Kidney epithelial cell (primary cell): Measurements from ENCODE around the gene CGB7. TPM values are rescaled to one million over a fixed set of nuclear protein-coding genes. Genes with fewer than 3 reads are reported as not detected.
A peak's percentile ranks its signal among the peaks of the same experiment; 100 is the strongest.

Experiments used
- DNase-seq: peaks from one replicate; pipeline ENCODE4 v3.0.0-alpha.2; 2010; ENCODE audit warnings: low read depth
- H3K27me3 ChIP-seq: 2 replicates; pipeline ENCODE4 v1.6.0; 2011; ENCODE audit warnings: low read length; ENCODE audit not compliant: control insufficient read depth, insufficient read depth
- H3K36me3 ChIP-seq: 2 replicates; pipeline ENCODE4 v1.5.1; 2011; ENCODE audit warnings: low read length; ENCODE audit not compliant: control insufficient read depth, insufficient read depth
- H3K4me3 ChIP-seq: 2 replicates; pipeline ENCODE4 v1.5.1; 2011; ENCODE audit warnings: low read depth, mild to moderate bottlenecking, control low read depth, low read length
- total RNA-seq: library from RNA; depleted of rRNA; stranded (reverse); fragments of >200 nt; gene quantifications from 2 replicates; pipeline ENCODE4 v1.2.3, GENCODE V29; 2015
- TF ChIP-seq, protein P1 (sequence below): IDR thresholded peaks from 2 replicates; pipeline ENCODE4 v1.5.1; 2011; ENCODE audit warnings: mild to moderate bottlenecking, moderate library complexity, low read length, control low read depth, inconsistent platforms; ENCODE audit not compliant: insufficient read depth, poor library complexity, severe bottlenecking

The CGB7 gene
- total RNA-seq, 1 donor from 2014 or later, result 5.5 TPM

DNA sequence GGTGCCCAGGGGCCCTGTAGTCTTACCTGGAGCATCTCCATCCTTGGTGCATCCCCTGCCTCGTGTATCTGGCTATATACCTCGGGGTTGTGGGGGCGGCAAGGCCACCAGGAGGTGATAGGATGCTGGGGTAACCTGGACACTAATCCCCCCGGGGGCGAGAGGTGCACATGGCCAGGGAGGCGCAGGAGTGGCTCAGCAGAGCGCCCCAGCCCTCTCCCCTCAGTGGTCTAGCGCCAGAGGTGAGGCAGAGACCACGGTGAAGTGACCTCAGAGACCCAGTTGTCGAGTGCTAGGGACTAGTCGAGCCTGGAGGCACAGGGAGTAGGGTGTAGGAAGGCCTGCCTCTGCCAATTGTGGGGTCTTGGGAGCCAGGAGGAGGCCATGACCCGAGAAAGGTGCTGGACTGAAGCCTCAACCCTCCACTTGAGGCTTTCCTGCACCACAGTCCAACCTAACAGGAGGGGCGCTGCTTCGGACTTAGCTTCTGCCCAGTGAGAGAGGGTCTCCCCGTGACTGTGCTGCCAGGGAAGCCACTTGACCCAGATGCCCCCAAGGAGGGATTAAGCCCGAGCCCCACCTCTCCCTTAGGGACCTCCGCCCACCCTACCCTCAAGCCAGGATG lies 40.4 kb downstream of the CGB7 start, which contains the start of gene LHB:
Gene LHB (minus strand): TSS at position 51 of the 625 bp plus-strand sequence. CDS start 10 bp downstream, at position 41.
- no peak for DNase-seq
- Histone ChIP-seq H3K36me3 (no peaks in the 10 kb centered on the region), H3K27me3 (no peaks in the 10 kb centered on the region), H3K4me3 (peak within 1 kb of the TSS; percentile 28)
- TF ChIP-seq, protein P1, sequence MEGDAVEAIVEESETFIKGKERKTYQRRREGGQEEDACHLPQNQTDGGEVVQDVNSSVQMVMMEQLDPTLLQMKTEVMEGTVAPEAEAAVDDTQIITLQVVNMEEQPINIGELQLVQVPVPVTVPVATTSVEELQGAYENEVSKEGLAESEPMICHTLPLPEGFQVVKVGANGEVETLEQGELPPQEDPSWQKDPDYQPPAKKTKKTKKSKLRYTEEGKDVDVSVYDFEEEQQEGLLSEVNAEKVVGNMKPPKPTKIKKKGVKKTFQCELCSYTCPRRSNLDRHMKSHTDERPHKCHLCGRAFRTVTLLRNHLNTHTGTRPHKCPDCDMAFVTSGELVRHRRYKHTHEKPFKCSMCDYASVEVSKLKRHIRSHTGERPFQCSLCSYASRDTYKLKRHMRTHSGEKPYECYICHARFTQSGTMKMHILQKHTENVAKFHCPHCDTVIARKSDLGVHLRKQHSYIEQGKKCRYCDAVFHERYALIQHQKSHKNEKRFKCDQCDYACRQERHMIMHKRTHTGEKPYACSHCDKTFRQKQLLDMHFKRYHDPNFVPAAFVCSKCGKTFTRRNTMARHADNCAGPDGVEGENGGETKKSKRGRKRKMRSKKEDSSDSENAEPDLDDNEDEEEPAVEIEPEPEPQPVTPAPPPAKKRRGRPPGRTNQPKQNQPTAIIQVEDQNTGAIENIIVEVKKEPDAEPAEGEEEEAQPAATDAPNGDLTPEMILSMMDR, result no peak

DNA sequence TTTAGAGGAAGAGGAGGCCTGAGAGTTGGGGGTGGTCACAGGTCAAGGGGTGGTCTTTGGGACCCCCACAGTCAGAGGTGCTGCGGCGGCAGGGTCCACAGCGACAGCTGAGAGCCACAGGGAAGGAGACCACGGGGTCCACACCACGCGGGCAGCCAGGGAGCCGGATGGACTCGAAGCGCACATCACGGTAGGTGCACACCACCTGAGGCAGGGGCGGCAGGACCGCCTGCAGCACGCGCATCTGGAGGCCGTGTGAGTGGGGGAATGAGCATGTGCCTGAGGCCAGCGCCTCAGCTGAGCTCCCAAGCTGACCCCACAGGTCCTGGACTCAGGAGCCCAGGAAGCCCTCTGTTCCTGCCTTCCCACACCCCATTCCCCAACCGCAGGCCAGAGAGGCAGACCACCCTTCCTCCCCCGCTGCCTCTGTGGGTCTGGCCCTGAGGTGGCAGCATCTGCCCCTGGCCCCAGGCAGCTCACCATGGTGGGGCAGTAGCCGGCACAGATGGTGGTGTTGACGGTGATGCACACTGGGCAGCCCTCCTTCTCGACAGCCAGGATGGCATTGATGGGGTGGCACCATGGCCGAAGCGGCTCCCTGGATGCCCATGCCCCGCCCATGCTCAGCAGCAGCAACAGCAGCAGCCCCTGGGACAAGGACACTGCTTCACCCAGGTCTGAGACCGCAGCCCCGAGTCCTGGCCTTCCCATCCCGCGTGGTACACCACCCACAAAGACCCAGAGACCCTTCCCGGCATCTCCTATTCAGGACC lies 41.3 kb downstream of the CGB7 start:
- DNase-seq, result no peak
- Histone ChIP-seq H3K27me3 (no peaks in the 10 kb centered on the region), H3K4me3 (no peak overlapping the region), H3K36me3 (peaks cover 2% of the 10 kb centered on the region)
- TF ChIP-seq, protein P1, result no peak

DNA sequence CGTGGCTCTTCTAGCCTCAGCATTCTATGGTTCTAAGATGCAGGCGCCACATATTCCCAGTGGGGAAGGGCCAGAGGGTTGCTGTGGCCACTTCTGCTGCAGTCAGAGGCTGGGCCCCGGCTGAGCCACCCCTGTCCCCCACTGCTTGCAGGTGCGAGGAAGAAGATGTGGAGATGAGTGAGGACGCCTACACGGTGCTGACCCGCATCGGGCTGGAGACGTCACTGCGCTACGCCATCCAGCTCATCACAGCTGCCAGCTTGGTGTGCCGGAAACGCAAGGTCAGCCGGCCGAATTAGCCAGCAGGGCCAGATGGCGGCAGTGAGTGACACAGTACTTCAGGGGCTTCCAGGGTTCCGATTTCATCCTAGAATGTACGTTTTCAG lies 42.7 kb downstream of the CGB7 start:
- Histone ChIP-seq H3K27me3 (no peaks in the 10 kb centered on the region), H3K4me3 (no peak overlapping the region), H3K36me3 (peaks cover 2% of the 10 kb centered on the region)
- DNase-seq, result no peak
- TF ChIP-seq, protein P1, result no peak

DNA sequence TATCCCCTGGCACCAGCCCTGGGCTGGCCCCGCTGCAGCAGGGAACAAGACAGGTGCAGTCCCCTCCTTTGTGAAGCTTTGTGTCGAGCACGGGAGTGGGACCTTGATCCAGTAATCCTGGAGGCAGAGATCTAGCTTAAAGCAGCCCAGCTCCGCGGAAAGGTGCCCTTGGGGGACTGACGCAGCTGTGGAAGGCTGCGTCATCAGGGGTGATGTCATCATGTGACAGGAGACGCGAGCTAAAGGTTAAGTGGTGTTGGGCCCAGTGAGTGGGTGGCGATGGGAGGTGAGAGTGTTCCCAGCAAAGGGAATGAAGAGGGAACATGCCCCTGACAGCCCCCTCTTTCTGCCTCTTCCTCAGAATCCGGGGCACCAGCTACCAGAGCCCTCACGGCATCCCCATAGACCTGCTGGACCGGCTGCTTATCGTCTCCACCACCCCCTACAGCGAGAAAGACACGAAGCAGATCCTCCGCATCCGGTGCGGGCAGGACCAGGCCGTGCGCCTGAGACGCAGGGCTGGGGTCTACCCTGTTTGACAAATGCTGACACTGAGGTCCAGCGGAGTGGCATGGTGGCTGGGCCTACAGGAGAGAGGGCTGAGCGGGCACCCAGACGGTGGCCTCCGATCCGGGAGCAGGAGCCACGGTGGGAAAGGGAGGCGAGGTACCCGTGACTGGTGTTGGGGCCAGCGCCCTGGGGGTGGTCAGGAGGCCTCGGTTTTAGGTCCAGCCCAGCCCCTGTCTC lies 43.3 kb downstream of the CGB7 start:
- no peak overlapping the region for H3K4me3 ChIP-seq
- peaks cover 2% of the 10 kb centered on the region for H3K36me3 ChIP-seq
- no peak for DNase-seq
- no peaks in the 10 kb centered on the region for H3K27me3 ChIP-seq
- TF ChIP-seq, protein P1, result no peak

DNA sequence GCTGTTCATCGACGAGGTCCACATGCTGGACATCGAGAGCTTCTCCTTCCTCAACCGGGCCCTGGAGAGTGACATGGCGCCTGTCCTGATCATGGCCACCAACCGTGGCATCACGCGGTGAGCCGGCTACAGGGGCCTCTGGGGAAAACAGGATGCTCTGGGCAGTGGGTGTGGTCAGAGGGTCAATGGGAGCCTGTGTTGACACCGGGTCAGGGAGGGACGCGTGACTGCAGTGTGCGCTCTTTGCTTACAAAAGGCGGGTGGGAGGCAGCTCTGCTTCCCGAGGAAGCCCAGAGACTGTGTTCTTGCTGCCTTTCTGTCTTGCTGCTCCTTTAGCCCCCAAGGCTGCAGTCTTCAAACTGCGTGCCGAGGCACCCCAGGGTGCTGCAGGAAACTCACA lies 46.4 kb downstream of the CGB7 start:
- no peak for DNase-seq
- no peaks in the 10 kb centered on the region for H3K27me3 ChIP-seq
- H3K4me3 ChIP-seq, result no peak overlapping the region
- TF ChIP-seq, protein P1, result no peak
- H3K36me3 ChIP-seq, result peaks cover 2% of the 10 kb centered on the region
